ENCODE data around the gene METTL27.
A peak's percentile ranks its signal among the peaks of the same experiment; 100 is the strongest.
"Not testable (repeated sequence)": the region's sequence is repeated elsewhere in the genome, so short reads cannot be mapped to it uniquely, and the experiment has no call there.

Gene METTL27

DNA sequence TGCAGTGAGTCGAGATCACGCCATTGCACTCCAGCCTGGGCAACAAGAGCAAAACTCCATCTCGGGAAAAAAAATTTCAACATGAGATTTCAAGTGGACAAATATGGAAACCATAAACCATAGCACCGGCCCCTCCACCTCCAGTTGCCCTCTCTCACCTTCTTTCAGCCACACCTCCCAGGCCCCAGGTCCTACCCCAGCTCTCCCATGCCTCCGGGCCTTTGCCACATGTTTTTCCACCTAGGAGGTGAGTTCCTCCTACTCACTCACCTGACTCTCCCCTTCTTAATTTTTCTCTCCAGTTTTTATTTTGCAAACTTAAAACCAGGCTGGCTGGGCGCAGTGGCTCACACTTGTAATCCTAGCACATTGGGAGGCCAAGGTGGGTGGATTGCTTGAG lies 25.2 kb downstream of the METTL27 start:
- DNase-seq, result no peak

DNA sequence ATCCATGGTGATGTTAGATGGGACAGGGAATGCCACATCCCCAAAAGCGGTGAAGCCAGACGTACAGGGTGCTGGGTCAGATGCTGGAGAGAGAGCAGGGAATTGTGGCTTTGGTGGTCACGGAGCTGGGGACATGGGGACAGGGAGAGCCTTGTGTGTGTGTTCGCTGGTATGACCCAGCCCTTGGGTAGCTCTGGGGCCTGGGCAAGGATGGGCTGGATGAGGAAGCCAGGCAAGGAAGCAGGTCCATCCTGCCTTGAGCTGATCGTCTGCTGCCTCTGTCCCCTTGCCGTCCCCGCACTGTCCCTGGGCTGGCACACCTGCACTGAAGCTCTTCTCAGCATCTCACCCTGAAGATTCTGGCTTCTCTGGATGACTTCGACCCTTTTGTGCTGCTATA lies 26.9 kb downstream of the METTL27 start:
- DNase-seq, result no peak

DNA sequence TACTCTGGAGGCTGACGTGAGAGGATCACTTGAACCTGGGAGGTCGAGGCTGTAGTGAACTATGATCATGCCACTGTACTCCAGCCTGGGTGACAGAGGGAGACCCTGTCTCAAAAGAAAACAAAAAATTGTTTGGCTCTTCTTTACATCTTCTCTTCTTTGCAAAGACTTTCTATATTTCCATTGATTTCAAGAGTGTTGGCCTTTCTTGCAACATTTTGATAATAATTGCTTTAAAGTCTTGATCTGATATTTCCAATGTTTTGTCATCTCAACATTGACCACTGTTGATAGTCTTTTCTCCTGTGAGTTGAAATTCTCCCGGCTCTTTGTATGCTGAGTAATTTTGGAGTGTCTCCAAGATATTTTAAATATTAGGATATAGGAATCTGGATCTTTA lies 29.3 kb downstream of the METTL27 start:
- no peak for DNase-seq

DNA sequence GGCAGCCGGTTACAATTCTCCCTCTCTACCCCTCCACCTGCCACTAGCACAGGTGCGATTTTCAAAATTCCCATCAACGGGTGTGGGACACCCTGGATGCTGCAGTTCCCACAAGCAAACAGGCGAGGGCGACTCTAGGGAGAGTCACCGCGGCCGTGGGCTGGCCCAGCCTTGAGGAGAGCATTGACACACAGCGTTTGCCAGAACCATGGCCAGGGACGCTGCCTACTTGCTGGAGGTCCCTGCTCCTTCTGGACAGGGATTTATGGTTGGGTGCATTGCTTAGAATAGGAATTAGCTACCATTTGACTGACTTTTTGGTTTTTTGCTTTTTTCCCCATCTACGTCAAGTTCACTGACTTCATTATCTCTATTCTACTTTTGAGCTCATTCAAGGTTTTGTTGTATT lies 30.6 kb downstream of the METTL27 start:
- DNase-seq, result peak; percentile 51

DNA sequence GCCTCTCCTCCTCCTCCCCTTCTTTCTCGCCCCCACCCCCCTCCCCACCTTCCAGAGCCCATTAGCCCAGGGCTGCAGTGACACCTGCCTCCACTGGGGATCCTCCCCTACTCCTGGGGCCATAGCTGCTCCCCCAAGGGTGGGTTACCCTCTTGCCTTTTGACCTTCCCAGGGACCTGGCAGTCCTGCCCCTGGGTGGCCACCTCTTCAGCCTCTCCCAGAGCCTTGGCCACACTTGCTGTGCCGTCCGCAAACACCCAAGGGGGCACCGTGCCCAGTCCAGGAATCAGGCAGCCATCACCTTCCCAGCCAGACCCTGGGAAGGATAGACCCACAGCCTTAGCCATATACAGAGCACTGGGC lies 31.3 kb downstream of the METTL27 start:
- DNase-seq, result no peak

DNA sequence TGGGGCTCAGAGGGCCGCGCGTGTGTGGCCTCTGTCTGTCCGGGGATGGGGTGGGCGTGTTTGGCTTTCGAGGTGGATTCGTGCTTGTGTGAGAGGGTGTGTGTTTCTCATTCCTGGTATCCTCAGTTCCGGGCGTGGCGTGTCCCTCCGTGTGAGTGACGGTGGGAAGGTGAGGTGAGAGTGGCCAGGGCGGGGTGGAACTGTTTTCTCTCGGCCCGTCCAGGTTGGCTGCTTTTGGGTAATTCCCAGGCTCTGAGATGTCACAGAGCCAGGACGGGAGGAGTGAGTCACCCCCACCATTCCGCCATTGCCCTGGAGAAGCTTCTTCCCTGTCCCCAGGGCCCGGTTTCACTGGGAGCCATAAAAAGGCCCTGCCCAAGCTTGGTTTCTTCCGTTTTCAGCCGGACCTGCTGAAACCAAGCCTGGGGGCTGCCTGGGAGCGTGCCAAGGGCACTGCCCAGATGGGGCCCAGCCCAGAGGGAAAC lies 32.8 kb downstream of the METTL27 start:
- no peak for DNase-seq

DNA sequence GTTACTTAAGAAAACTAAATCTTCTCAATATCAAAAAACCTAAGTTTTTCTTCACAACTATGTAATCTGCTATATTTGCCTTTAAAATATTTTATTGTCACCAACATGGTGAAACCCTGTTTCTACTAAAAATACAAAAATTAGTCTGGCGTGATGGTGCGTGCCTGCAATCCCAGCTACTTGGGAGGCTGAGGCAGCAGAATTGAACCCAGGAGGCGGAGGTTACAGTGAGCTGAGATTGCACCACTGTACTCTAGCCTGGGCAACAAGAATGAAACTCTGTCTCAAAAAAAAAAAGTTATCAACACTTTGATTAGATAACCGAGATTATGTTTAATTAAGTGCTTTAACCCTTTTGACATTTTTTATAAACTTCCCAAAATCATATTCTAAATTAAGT lies 39.9 kb downstream of the METTL27 start:
- no peak for DNase-seq

DNA sequence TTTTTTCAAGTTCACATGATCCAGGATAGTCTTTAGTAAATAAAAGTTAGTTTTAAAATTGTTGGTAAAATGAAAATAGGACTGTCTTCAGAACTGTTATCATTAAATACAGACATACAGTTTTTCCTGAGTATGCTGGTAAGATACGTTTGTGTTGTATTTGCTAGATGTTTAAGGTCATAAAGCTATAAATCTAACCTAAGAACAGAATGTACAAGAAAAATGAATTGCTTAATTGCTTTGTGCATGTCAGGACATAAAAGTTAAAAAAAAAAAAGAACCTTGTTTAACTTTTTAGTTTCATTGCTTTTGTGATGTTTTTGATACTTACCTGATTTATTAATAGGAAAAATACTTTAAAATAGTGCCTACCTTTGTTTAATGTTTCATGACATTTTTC lies 40.7 kb downstream of the METTL27 start:
- no peak for DNase-seq

DNA sequence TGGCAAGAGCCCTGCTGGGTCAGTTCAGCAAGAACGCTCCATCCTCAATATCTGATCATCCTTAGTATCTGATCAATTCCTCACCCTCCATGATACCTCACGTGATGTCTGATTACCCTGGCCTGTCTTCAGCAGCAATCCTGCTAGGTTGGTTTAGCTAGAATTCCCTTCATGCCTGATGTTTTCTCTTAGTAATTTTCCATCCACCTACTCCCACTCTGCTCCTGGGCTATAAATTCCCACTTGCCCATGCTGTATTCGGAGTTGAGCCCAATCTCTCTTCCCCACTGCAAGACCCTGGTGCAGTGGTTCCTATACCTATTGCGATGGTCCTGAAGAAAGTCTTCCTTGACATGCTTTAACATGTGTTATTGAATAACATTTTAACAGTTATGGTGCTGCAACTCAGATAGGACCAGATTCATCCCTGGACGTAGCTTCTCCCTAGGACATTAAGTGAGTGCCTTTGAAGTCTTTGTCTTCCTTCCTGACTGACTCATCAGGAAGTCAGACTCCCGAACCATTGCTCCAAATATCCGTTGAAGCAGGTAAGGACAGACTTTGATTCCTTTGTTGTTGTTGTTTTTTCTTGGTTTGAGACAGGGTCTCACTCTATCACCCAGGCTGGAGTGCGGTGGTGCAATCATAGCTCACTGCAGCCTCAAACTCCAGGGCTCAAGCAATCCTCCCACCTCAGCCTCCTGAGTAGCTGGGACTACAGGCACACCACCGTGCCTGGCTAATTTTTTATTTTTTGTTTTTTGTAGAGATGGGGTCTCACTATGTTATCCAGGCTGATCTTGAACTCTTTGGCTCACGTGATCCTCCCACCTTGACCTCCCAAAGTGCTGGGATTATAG lies 42.8 kb downstream of the METTL27 start:
- DNase-seq, result no peak

DNA sequence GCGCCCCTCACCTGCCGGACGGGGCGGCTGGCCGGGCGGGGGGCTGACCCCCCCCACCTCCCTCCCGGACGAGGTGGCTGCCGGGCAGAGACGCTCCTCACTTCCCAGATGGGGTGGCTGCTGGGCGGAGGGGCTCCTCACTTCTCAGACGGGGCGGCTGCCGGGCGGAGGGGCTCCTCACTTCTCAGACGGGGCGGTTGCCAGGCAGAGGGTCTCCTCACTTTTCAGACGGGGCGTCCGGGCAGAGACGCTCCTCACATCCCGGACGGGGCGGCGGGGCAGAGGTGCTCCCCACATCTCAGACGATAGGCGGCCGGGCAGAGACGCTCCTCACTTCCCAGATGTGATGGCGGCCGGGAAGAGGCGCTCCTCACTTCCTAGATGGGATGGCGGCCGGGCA lies 45.1 kb downstream of the METTL27 start:
- not testable (repeated sequence) for DNase-seq

DNA sequence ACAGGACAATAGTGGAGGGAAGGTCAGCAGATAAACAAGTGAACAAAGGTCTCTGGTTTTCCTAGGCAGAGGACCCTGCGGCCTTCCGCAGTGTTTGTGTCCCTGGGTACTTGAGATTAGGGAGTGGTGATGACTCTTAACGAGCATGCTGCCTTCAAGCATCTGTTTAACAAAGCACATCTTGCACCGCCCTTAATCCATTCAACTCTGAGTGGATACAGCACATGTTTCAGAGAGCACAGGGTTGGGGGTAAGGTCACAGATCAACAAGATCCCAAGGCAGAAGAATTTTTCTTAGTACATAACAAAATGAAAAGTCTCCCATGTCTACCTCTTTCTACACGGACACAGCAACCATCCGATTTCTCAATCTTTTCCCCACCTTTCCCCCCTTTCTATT lies 45.7 kb downstream of the METTL27 start:
- DNase-seq, result not testable (repeated sequence)

DNA sequence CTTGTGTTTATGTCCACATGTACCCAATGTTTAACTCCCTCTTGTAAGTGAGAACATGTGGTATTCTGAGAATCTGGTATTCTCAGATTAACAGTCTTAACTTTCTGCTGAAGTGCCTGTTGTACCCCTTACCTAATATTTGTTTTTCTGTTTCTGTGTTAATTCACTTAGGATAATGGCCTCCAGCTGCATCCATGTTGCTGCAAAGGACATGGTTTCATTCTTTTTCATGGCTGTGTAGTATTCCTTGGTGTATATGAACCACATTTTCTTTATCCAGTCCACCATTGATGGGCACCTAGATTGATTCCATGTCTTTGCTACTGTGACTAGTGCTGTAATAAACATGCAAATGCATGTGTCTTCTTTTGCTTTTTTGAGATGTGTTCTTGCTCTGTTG lies 47.1 kb downstream of the METTL27 start:
- not testable (repeated sequence) for DNase-seq

DNA sequence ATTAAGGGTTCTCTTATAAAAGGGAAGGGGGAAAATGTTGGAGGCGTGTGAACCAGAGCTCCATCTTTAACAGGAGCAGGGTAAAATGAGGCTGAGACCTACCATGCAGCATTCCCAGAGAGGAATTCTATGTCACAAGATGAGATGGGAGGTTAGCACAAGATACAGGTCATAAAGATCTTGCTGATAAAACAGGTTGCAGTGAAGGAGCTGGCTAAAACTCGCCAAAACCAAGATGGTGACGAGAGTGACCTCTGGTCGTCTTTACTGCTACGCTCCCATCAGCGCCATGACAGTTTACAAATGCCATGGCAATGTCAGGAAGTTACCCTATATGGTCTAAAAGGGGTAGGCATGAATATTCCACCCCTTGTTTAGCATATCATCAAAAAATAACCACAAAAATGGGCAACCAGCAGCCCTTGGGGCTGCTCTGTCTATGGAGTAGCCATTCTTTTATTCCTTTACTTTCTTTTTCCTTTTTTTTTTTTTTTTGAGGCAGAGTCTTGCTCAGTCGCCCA lies 51.1 kb downstream of the METTL27 start:
- DNase-seq, result not testable (repeated sequence)

DNA sequence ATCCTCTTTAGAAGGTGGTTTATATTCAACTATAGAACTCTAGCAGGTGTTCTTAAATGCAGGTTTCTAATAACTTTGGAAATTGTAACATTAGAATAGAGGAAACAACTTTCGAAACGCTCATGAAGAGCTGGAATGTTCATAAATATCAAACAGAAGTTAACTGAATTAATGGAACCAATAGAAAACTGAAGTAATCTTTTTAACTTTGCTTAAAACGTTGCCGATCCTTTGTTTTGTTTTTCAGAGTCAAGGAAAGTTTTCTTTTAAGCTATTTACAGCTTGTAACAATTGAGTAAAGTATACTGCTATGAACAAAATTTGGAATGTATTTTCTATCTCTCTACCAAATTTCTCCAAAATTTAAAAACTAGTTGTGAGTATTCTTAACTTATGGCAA lies 53.3 kb downstream of the METTL27 start:
- DNase-seq, result no peak

DNA sequence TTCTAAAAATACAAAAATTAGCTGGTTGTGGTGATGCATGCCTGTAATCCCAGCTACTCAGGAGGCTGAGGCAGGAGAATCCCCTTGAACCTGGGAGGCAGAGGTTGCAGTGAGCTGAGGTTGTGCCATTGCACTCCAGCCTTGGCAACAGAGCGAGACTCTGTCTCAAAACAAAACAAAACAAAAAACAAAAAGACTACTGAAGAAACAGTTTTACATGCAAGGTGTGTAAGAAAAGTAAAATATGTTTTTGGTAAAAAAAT lies 54.6 kb downstream of the METTL27 start:
- DNase-seq, result not testable (repeated sequence)

DNA sequence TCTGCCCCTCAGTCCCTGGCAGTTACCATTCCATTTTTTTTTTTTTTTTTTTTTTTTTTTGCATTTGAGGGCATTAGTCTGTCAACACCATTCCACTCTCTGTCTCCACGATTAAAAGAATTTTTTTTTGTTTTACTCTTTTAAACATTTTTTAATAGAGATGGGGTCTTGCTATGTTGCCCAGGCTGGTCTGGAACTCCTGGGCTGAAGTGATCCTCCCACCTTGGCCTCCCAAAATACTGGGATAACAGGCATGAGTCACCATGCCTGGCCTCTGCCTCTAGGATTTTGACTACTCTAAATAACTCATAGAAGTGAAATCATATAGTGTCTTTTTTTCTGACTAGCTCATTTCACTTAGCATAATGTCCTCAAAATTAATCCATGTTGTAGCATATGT lies 55.7 kb downstream of the METTL27 start:
- DNase-seq, result no peak

Data from CD4-positive, alpha-beta T cell treated with Interleukin-15 for 1 hour (primary cell).